HPDE6-E6E7 (cell line): Measurements from ENCODE around the gene TAB3.

Source experiments
- DNase-seq: peaks from one replicate; pipeline ENCODE4 v3.0.0; 2011; ENCODE audit warnings: missing footprints; ENCODE audit errors: extremely low spot score

TAB3 gene

GRCh38 chrX:30887288-30887687, 1.8 kb downstream of the TAB3 start:
- DNase-seq, result no peak

GRCh38 chrX:30885136-30885535, 3.9 kb downstream of the TAB3 start:
- no peak for DNase-seq

- DNase-seq, result no peak
Observed at GRCh38 chrX:30883138-30883537, 5.9 kb downstream of the TAB3 start.

GRCh38 chrX:30881797-30882196, 7.3 kb downstream of the TAB3 start:
- DNase-seq, result no peak

- no peak for DNase-seq
Observed at GRCh38 chrX:30881390-30881789, 7.7 kb downstream of the TAB3 start.

- DNase-seq, result no peak
Observed at GRCh38 chrX:30880058-30880457, 9.0 kb downstream of the TAB3 start.

- no peak for DNase-seq
Observed at GRCh38 chrX:30876367-30876766, 12.7 kb downstream of the TAB3 start.

- DNase-seq, result no peak
Observed at GRCh38 chrX:30875957-30876356, 13.1 kb downstream of the TAB3 start.

- DNase-seq, result no peak
Observed at GRCh38 chrX:30874851-30875250, 14.2 kb downstream of the TAB3 start.

GRCh38 chrX:30870572-30870971, 18.5 kb downstream of the TAB3 start:
- DNase-seq, result no peak

- DNase-seq, result no peak
Observed at GRCh38 chrX:30865612-30866011, 23.4 kb downstream of the TAB3 start.

GRCh38 chrX:30865015-30865414, 24.0 kb downstream of the TAB3 start:
- no peak for DNase-seq

GRCh38 chrX:30864383-30864785, 24.7 kb downstream of the TAB3 start:
- no peak for DNase-seq

- no peak for DNase-seq
Observed at GRCh38 chrX:30863974-30864373, 25.1 kb downstream of the TAB3 start.

GRCh38 chrX:30858098-30858497, 31.0 kb downstream of the TAB3 start:
- DNase-seq, result no peak

GRCh38 chrX:30851449-30851848, 37.6 kb downstream of the TAB3 start:
- DNase-seq, result no peak

- no peak for DNase-seq
Observed at GRCh38 chrX:30835373-30835772, 53.7 kb downstream of the TAB3 start.

GRCh38 chrX:30833896-30834295, 55.2 kb downstream of the TAB3 start:
- DNase-seq, result no peak

GRCh38 chrX:30831082-30831481, 58.0 kb downstream of the TAB3 start:
- DNase-seq, result no peak

GRCh38 chrX:30830326-30830943, 58.6 kb downstream of the TAB3 start:
- no peak for DNase-seq

GRCh38 chrX:30824275-30824674, 64.8 kb downstream of the TAB3 start:
- DNase-seq, result no peak

- no peak for DNase-seq
Observed at GRCh38 chrX:30822764-30823163, 66.3 kb downstream of the TAB3 start.

GRCh38 chrX:30822068-30822681, 66.9 kb downstream of the TAB3 start:
- no peak for DNase-seq

GRCh38 chrX:30821116-30821515, 67.9 kb downstream of the TAB3 start:
- no peak for DNase-seq
